ENCODE data around the gene MYH7B. TPM values are rescaled to one million over a fixed set of nuclear protein-coding genes. Genes with fewer than 3 reads are reported as not detected.

MYH7B gene
- total RNA-seq, result under 1 TPM; 0.30 to 0.33 TPM

DNA sequence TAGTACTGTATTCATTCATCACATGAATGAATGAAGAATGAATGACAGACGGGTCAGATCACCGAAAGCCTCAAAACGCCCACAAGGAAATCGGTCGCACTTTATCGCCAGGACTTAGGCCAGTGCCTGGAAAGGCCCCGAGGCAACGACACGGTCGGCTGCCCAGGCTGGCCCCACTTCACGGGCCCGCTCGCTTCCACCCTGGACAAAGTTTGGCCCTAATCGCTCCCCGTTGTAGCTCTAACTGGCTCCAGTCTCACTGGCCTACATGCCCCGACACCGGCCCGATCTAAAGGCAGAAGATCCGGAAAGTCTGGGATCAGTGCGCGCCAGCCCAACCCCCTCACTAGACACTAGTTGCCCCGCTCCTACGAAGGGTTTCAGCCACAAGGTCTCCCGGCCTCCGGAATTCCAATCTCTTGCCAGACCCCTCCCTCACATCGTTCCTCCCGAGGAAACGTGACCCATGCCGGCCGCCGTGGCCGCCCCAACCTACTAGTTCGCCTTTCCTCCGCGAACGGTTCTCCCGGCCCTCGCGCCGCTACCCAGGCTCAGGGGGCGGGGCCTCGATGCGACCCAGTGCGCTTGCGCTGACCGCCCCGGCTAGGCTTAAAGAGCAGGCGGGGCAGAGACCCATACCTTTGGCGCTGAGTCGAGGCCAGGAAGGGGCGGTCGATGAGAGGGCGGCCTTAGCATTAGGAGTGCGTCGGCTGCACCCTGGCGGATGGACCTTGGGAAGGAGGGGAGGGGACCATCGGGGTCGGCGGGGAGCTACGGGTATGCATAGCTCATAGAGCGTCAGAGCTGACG is at the start of gene MYH7B, which contains the start of gene GSS:
Gene MYH7B (plus strand): TSS at position 638 of the 810 bp plus-strand sequence. CDS start 22,138 bp downstream, outside the sequence.
Gene GSS (minus strand): TSS at position 576 of the 810 bp plus-strand sequence. CDS start 3,954 bp downstream, outside the sequence.
- Mint-ChIP-seq H3K4me1 (peaks cover 17% of the 10 kb centered on the region), H3K27me3 (no peaks in the 10 kb centered on the region), H3K4me3 (peak within 1 kb of the TSS; percentile 99), H3K27ac (peak within 1 kb of the TSS; percentile 98), H3K36me3 (peaks cover 7% of the 10 kb centered on the region), H3K9me3 (no peaks in the 10 kb centered on the region)
- DNase-seq, result peak; percentile 98

DNA sequence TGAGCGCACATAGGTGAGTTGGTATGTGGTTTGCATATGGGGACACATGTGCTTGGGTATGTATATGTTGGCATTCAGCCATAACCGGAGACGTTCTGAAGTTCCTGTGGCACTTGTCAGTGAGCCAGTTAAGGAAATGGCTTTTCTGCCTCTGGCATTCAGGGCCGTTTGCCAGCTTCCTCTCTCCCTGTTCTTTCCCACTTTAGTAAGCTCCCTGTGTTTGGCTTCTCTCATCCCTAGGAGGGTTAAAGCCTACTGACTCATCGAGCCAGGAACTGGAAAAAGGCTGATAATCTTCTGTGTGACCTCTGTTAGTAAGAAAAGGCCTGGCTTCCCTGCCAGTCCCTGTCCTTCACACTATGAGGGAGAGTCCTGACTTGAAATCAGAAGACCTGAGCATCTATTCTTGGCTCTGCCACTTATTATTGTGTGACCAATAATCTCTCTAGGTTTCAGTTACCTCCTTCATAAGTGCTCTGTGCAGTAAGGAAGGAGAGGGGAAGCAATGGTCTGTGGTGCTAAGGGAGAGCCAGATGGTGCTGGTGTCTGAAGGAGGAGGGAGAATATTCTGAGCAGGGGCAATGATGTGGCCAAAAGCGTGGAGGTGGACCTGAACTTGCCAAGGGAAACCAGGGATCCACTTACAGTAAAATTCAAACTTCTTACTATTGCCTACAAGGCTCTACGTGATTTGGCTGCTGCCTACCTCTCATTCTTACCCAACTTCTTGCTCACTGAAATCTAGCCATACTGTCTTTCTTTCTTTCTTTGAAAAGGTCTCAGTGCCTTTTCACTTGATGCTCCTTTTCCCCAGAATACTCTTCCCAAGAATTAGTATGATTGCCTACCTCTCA is 47.8 kb upstream of the MYH7B start:
- DNase-seq, result no peak
- H3K36me3 Mint-ChIP-seq, result no peaks in the 10 kb centered on the region
- peaks cover 6% of the 10 kb centered on the region for H3K4me1 Mint-ChIP-seq
- H3K4me3 Mint-ChIP-seq, result no peak overlapping the region
- H3K9me3 Mint-ChIP-seq, result no peaks in the 10 kb centered on the region
- no peak overlapping the region for H3K27ac Mint-ChIP-seq
- no peaks in the 10 kb centered on the region for H3K27me3 Mint-ChIP-seq

DNA sequence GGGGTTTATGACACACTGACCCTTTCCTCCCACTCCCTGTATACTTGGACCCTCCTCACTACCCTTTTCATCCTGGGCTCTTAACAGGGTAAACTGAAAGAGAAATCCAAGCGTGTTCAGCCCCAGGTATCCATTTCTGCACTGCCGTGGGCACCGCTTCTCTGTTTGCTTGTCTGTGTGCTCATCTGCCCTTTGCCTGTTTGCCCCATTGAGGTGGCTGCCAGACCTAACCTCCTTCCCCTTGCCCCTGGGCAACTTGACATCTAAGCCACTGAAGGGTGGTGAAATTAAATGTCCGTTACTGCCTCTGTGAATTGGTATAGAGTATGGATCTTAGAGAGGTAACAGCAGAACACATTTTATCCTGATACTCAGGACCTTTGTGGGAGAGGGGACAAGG is 40.5 kb upstream of the MYH7B start:
- H3K27ac Mint-ChIP-seq, result no peak overlapping the region
- H3K27me3 Mint-ChIP-seq, result no peaks in the 10 kb centered on the region
- peaks cover 9% of the 10 kb centered on the region for H3K36me3 Mint-ChIP-seq

DNA sequence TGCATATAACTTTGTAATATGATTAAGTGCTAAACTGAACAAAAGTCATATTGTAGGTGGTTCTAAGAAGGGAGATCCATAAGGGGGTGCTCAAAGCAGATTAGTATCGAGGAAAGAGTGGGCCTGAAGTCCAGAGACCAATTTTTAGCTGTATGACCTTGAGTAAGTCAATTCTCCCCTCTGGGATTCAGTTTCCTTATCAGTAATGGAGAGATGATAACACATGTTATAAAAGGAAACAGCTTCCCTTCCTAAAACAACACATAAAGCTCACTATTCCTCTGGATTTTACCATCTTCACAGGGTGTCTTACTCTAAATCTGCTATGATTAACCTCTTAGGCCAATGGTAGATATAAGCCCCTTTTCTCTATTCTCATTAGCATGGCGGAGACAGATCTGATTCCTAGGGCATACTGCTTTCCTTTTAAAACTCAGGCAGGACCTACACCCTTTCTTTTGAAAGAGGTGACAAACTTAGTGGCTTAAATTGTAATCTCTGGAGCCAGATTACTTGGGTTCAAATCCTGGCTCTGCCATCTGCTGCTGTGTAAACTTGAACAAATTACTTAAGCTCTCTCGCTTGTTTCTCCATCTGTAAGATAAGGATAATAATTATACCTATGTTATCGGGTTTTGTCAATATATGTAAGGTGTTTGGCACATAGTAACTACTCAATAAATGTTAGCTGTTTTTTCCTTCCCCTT is 39.8 kb upstream of the MYH7B start:
- H3K9me3 Mint-ChIP-seq, result no peaks in the 10 kb centered on the region
- no peak overlapping the region for H3K27ac Mint-ChIP-seq
- H3K4me1 Mint-ChIP-seq, result peaks cover 16% of the 10 kb centered on the region
- no peaks in the 10 kb centered on the region for H3K27me3 Mint-ChIP-seq
- peaks cover 10% of the 10 kb centered on the region for H3K36me3 Mint-ChIP-seq
- DNase-seq, result no peak
- H3K4me3 Mint-ChIP-seq, result no peak overlapping the region

More for the DNA sequence above, 40.5 kb upstream of the MYH7B start:
- Mint-ChIP-seq H3K4me3 (no peak overlapping the region), H3K9me3 (no peaks in the 10 kb centered on the region), H3K4me1 (peaks cover 16% of the 10 kb centered on the region)
- no peak for DNase-seq

DNA sequence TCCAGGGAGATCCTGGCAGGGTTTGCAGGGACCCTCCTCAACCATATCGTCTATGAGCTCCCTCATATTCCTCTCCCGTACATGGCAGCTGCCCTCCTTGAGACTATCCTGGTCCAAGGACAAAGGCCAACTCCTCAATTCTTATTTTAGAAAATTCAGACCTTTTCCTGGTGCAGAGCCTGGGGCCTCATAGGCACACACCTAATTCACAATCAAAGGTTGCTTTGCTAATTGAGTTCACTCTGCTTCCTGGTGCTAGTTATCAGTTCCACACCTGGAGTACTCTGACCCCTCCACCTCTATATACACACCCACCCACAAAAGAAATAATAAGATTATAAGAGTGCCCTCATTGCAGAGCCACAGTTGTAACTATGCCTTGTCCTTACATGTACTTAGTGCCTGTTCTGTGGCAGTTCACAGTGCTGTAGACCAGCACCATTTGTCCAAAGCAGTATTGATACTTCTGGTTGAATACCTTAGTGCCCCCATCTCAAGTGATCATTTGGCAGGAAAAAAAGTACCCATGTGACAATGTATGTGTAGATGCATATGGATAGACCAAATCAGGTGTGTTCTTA is 38.8 kb upstream of the MYH7B start:
- no peaks in the 10 kb centered on the region for H3K9me3 Mint-ChIP-seq
- DNase-seq, result no peak
- H3K36me3 Mint-ChIP-seq, result peaks cover 10% of the 10 kb centered on the region
- H3K27ac Mint-ChIP-seq, result no peak overlapping the region
- H3K4me1 Mint-ChIP-seq, result peaks cover 16% of the 10 kb centered on the region
- no peaks in the 10 kb centered on the region for H3K27me3 Mint-ChIP-seq
- H3K4me3 Mint-ChIP-seq, result no peak overlapping the region

DNA sequence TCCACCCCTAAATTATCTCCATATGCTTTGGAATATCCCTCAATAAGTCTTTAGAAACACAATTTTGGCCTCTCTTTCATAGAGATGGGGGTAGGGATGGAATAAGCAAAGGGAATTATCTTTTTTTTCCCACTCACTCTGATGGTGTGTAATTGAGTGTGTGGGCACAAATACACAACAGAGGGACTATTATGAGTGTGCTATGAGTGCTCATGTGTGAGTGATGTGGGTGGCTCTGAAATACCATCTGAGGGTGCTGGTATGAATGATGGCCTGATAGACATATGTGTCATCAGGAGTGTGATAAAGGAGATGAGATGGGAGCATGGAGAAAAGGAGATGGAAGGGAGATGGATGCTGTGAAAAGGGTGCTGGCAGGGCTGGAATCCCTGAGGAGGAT is 35.6 kb upstream of the MYH7B start:
- H3K4me3 Mint-ChIP-seq, result no peak overlapping the region
- peaks cover 16% of the 10 kb centered on the region for H3K4me1 Mint-ChIP-seq
- DNase-seq, result no peak
- H3K27ac Mint-ChIP-seq, result no peak overlapping the region
- no peaks in the 10 kb centered on the region for H3K9me3 Mint-ChIP-seq
- no peaks in the 10 kb centered on the region for H3K27me3 Mint-ChIP-seq
- peaks cover 10% of the 10 kb centered on the region for H3K36me3 Mint-ChIP-seq

DNA sequence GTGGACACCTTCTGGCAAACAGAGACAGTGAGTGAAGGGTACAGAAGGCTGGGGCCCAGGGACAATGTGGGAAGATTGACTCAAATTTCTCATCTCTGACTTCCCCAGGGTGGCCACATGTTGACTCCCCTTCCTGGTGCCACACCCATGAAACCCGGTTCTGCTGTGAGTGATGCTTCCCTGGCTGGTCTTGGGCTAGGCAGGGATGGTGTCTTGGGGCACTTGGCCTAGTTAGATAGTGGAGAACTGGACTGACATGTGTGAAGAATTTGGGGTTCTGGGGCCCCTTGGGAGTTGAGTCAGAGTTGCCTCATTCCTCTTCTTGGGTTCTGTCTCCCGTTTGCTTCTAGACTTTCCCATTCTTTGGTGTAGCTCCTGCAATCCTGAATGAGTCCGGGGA is 34.2 kb upstream of the MYH7B start:
- peaks cover 10% of the 10 kb centered on the region for H3K36me3 Mint-ChIP-seq

DNA sequence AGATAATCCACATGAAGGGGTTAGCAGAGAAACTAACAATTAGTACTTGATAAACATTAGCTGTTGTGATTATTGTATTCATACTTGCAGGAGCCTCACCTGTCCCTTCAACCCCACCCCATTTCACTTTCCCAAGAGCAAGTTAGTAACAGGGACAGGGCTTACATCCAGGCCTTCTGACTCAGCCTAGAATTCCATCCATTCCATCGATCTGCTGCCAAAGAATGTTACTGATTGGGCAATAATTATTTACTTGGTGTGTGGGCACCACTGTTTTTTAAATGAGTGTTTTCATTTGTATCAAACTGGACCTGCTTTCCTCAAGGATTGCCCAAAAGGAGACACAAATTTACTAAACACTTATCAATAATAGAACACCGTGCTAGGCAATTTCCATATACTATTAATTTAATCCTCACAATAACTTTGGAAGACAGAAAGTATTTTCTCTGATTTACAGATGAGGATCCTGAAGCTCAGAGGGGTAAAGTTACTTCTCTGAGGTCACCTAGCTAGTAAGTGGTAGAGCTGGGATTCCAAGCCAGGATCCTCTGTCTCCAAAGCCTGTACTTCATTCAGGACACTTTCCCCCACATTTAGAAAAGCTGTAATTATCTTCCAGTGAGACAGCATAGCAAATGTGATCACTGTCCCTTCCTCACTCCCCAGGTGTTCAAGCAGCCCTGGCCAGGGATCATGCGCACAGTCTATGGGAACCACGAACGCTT is 32.9 kb upstream of the MYH7B start:
- Mint-ChIP-seq H3K9me3 (no peaks in the 10 kb centered on the region), H3K4me1 (peaks cover 13% of the 10 kb centered on the region), H3K27ac (no peak overlapping the region), H3K36me3 (peaks cover 5% of the 10 kb centered on the region), H3K4me3 (no peak overlapping the region), H3K27me3 (no peaks in the 10 kb centered on the region)
- no peak for DNase-seq

More for the DNA sequence above, 34.2 kb upstream of the MYH7B start:
- Mint-ChIP-seq H3K27me3 (no peaks in the 10 kb centered on the region), H3K4me1 (peaks cover 18% of the 10 kb centered on the region), H3K4me3 (no peak overlapping the region), H3K27ac (no peak overlapping the region), H3K9me3 (no peaks in the 10 kb centered on the region)
- no peak for DNase-seq

DNA sequence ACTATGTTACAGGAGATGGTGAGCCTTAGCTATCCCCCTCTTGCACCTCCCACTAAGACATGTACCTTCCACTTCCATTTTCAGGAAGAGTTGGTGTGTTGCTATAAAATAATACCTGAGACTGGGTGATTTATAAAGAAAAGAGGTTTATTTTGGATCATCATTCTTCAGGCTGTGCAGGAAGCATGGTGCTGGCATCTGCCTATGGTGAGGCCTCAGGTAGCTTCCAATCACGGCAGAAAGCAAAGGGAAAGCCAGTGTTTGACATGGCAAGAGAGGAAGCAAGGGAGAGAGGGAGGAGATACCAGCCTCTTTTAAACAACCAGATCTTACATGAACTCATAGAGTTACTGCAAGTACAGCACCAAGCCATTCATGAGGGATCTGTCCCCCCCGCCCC is 32.3 kb upstream of the MYH7B start:
- Mint-ChIP-seq H3K9me3 (no peaks in the 10 kb centered on the region), H3K27ac (no peak overlapping the region), H3K4me1 (peaks cover 8% of the 10 kb centered on the region), H3K27me3 (no peaks in the 10 kb centered on the region), H3K4me3 (no peak overlapping the region), H3K36me3 (peaks cover 1% of the 10 kb centered on the region)
- no peak for DNase-seq

DNA sequence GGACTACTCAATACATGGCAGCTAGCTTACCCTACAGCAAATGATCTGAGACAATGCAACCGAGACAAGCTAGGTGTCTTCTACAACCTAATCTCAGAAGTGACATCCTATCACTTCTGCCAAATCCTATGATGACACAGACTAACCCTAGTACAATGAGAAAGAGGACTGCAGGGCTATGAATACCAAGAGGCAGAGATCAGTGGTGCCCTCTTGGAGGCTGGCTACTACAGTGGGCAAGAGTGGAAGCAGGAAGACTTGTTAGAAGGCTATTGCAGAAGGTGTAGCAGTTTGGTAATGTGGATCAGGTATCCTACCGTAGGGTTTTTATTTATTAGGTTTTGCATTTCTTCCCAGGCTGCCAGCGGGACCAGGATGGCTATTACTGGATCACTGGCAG is 30.3 kb upstream of the MYH7B start:
- H3K27me3 Mint-ChIP-seq, result no peaks in the 10 kb centered on the region
- no peak for DNase-seq
- H3K4me3 Mint-ChIP-seq, result no peak overlapping the region
- peaks cover 2% of the 10 kb centered on the region for H3K36me3 Mint-ChIP-seq
- H3K9me3 Mint-ChIP-seq, result no peaks in the 10 kb centered on the region
- H3K27ac Mint-ChIP-seq, result no peak overlapping the region
- peaks cover 7% of the 10 kb centered on the region for H3K4me1 Mint-ChIP-seq

DNA sequence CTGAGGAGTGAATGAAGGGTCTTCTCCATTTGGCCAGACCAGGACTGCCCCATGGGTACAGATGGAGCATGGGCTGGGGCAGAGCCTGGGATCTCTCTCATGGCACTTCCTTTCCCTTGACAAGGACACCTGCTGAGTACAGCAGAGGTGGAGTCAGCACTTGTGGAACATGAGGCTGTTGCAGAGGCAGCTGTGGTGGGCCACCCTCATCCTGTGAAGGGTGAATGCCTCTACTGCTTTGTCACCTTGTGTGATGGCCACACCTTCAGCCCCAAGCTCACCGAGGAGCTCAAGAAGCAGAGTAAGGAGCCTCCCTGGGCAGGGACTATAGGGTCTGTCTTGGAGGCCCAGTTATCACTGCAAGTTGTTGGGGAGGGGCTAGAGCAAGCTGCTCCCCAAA is 29.7 kb upstream of the MYH7B start:
- Mint-ChIP-seq H3K4me1 (peaks cover 7% of the 10 kb centered on the region), H3K36me3 (peaks cover 7% of the 10 kb centered on the region), H3K9me3 (no peaks in the 10 kb centered on the region), H3K27me3 (no peaks in the 10 kb centered on the region), H3K27ac (no peak overlapping the region), H3K4me3 (no peak overlapping the region)
- no peak for DNase-seq

DNA sequence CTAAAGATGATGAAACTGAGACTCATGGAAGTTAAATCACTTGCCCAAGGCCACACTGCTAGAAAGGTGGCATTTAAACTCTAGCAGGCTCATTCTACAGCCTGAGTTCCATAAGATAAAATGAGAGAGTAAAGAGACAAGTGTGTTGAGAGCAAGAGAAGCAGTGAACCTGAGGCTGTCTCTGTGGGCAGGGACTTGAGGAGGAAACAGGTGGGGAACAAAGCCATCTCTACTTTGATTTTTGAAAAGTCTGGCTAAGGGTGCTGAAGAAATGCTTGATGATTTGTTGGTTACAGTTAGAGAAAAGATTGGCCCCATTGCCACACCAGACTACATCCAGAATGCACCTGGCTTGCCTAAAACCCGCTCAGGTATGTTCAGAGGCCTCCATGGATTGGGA is 29.1 kb upstream of the MYH7B start:
- no peak for DNase-seq
- H3K4me1 Mint-ChIP-seq, result peaks cover 7% of the 10 kb centered on the region
- H3K27ac Mint-ChIP-seq, result peak overlapping the region; percentile 16
- H3K27me3 Mint-ChIP-seq, result no peaks in the 10 kb centered on the region
- H3K4me3 Mint-ChIP-seq, result no peak overlapping the region
- peaks cover 7% of the 10 kb centered on the region for H3K36me3 Mint-ChIP-seq
- H3K9me3 Mint-ChIP-seq, result no peaks in the 10 kb centered on the region

DNA sequence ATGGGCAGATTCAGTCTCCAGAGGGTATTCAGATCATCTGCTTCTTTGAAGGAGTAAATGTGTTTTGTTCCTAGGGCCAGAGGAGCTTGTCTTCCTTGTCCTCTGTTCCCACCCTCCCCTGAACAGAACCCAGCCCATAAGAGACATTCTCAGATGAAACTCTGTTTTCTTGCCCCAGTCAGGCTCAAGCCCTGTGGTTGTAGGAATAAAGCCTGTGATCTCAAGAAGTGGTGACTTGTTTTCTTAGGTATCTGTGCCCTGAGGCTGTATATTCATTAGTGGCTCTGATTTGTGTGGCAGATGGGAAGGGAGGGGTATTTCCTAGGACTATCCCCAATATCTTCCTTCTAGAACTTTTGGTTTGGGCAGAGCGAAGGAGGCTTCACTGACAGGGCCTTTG is 27.9 kb upstream of the MYH7B start:
- H3K4me3 Mint-ChIP-seq, result no peak overlapping the region
- H3K36me3 Mint-ChIP-seq, result peaks cover 9% of the 10 kb centered on the region
- H3K4me1 Mint-ChIP-seq, result peaks cover 7% of the 10 kb centered on the region
- H3K27me3 Mint-ChIP-seq, result no peaks in the 10 kb centered on the region
- H3K9me3 Mint-ChIP-seq, result no peaks in the 10 kb centered on the region
- no peak for DNase-seq
- H3K27ac Mint-ChIP-seq, result no peak overlapping the region

DNA sequence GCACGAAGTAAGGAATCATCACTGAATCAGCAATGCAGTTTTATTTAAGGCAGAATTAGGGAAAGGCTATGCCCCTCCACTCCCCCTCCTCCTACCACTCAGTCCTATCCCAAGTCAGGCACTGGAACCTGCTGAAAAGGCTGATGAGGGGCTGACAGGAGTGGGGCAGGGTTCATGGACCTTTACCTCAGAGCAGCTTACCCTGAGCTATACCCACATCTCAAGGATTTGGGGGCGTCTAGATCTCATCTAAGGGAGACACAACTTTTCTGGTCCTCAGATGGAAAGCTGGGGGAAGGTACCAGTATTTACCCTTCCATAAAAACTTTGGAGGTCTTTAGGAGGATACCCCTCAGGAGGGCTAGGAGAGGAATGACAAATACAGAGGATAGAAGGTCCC is 27.3 kb upstream of the MYH7B start:
- H3K36me3 Mint-ChIP-seq, result peaks cover 13% of the 10 kb centered on the region
- no peak for DNase-seq
- no peaks in the 10 kb centered on the region for H3K27me3 Mint-ChIP-seq
- no peaks in the 10 kb centered on the region for H3K9me3 Mint-ChIP-seq
- no peak overlapping the region for H3K27ac Mint-ChIP-seq
- H3K4me3 Mint-ChIP-seq, result no peak overlapping the region
- H3K4me1 Mint-ChIP-seq, result peaks cover 7% of the 10 kb centered on the region
